NT2/D1 (cell line): Measurements from ENCODE around the gene CDH26.

Source experiments
- DNase-seq: peaks from one replicate; pipeline ENCODE4 v3.0.0-alpha.2; 2011; ENCODE audit warnings: low read depth, low spot score
- H3K27me3 ChIP-seq: 2 replicates; pipeline ENCODE4 v1.6.0; 2011; ENCODE audit warnings: mild to moderate bottlenecking; ENCODE audit not compliant: insufficient read length, insufficient read depth
- H3K36me3 ChIP-seq: 2 replicates; pipeline ENCODE4 v1.6.1; 2011; ENCODE audit warnings: mild to moderate bottlenecking, low read length, mixed read lengths; ENCODE audit not compliant: insufficient read depth, insufficient read length
- H3K4me1 ChIP-seq: 2 replicates; pipeline ENCODE4 v1.5.1; 2011; ENCODE audit not compliant: insufficient read depth, insufficient read length
- H3K4me3 ChIP-seq: 2 replicates; pipeline ENCODE4 v1.5.1; 2011; ENCODE audit warnings: low read depth; ENCODE audit not compliant: insufficient read length
- H3K9ac ChIP-seq: 2 replicates; pipeline ENCODE4 v1.6.0; 2011; ENCODE audit warnings: low read depth; ENCODE audit not compliant: insufficient read length
- H3K9me3 ChIP-seq: 2 replicates; pipeline ENCODE4 v1.5.1; 2011; ENCODE audit warnings: mild to moderate bottlenecking, low read length; ENCODE audit not compliant: insufficient read depth
- SUZ12 ChIP-seq: IDR thresholded peaks from 2 replicates; pipeline ENCODE4 v1.6.1; 2011; ENCODE audit not compliant: insufficient read length, insufficient read depth; ENCODE audit errors: extremely low read depth
- YY1 ChIP-seq: IDR thresholded peaks from 2 replicates; pipeline ENCODE4 v1.6.1; 2011; ENCODE audit not compliant: insufficient read length, insufficient read depth
- ZNF274 ChIP-seq: IDR thresholded peaks from 2 replicates; pipeline ENCODE4 v1.6.1; 2011; ENCODE audit warnings: mild to moderate bottlenecking, low read depth, low read length

CDH26 gene

GRCh38 chr20:59940956-59941294 is 17.3 kb upstream of the CDH26 start:
- DNase-seq: no peak
- Histone ChIP-seq H3K9me3 (peaks cover 6% of the 10 kb centered on the region; the same call in 1 of the 2 replicates), H3K4me1 (peaks cover 7% of the 10 kb centered on the region), H3K4me3 (peak overlapping the region; percentile 74), H3K9ac (peak overlapping the region; percentile 96), H3K27me3 (peaks cover 8% of the 10 kb centered on the region), H3K36me3 (peaks cover 38% of the 10 kb centered on the region)
- no peak for TF ChIP-seq ZNF274
- TF ChIP-seq SUZ12: no peak
- no peak for TF ChIP-seq YY1

- no peak overlapping the region for H3K9ac ChIP-seq
- no peak overlapping the region for H3K4me3 ChIP-seq
- peaks cover 8% of the 10 kb centered on the region for H3K27me3 ChIP-seq
- peaks cover 6% of the 10 kb centered on the region; the same call in 1 of the 2 replicates for H3K9me3 ChIP-seq
- peaks cover 7% of the 10 kb centered on the region for H3K4me1 ChIP-seq
- TF ChIP-seq YY1 (no peak), ZNF274 (no peak), SUZ12 (no peak)
- peaks cover 38% of the 10 kb centered on the region for H3K36me3 ChIP-seq
- no peak for DNase-seq
Observed at GRCh38 chr20:59942245-59942644, 16.0 kb upstream of the CDH26 start.

- H3K4me3 ChIP-seq: no peak overlapping the region
- H3K27me3 ChIP-seq: no peaks in the 10 kb centered on the region
- no peaks in the 10 kb centered on the region for H3K4me1 ChIP-seq
- no peaks in the 10 kb centered on the region for H3K9me3 ChIP-seq
- TF ChIP-seq ZNF274 (no peak), YY1 (no peak), SUZ12 (no peak)
- H3K9ac ChIP-seq: no peak overlapping the region
- peaks cover 40% of the 10 kb centered on the region for H3K36me3 ChIP-seq
- DNase-seq: no peak
Observed at GRCh38 chr20:59944726-59945125, 13.5 kb upstream of the CDH26 start.

GRCh38 chr20:59945175-59945574 is 13.0 kb upstream of the CDH26 start:
- Histone ChIP-seq H3K27me3 (no peaks in the 10 kb centered on the region), H3K9me3 (no peaks in the 10 kb centered on the region), H3K36me3 (peaks cover 42% of the 10 kb centered on the region), H3K4me3 (no peak overlapping the region), H3K9ac (no peak overlapping the region), H3K4me1 (no peaks in the 10 kb centered on the region)
- no peak for DNase-seq
- TF ChIP-seq SUZ12 (no peak), YY1 (no peak), ZNF274 (no peak)

GRCh38 chr20:59945731-59946130 is 12.5 kb upstream of the CDH26 start:
- DNase-seq: no peak
- no peaks in the 10 kb centered on the region for H3K9me3 ChIP-seq
- H3K4me1 ChIP-seq: no peaks in the 10 kb centered on the region
- H3K4me3 ChIP-seq: no peak overlapping the region
- no peak for TF ChIP-seq YY1
- TF ChIP-seq ZNF274: no peak
- TF ChIP-seq SUZ12: no peak
- H3K9ac ChIP-seq: no peak overlapping the region
- no peaks in the 10 kb centered on the region for H3K27me3 ChIP-seq
- peaks cover 42% of the 10 kb centered on the region for H3K36me3 ChIP-seq

- Histone ChIP-seq H3K9ac (no peak overlapping the region), H3K9me3 (no peaks in the 10 kb centered on the region), H3K36me3 (peaks cover 37% of the 10 kb centered on the region), H3K4me3 (no peak overlapping the region), H3K4me1 (no peaks in the 10 kb centered on the region), H3K27me3 (no peaks in the 10 kb centered on the region)
- TF ChIP-seq YY1: no peak
- no peak for TF ChIP-seq ZNF274
- TF ChIP-seq SUZ12: no peak
- DNase-seq: no peak
Observed at GRCh38 chr20:59947376-59947775, 10.8 kb upstream of the CDH26 start.

GRCh38 chr20:59948212-59948611 is 10.0 kb upstream of the CDH26 start:
- no peak overlapping the region for H3K9ac ChIP-seq
- TF ChIP-seq ZNF274 (no peak), YY1 (no peak), SUZ12 (no peak)
- no peaks in the 10 kb centered on the region for H3K9me3 ChIP-seq
- no peak for DNase-seq
- H3K4me3 ChIP-seq: no peak overlapping the region
- no peaks in the 10 kb centered on the region for H3K4me1 ChIP-seq
- H3K36me3 ChIP-seq: peaks cover 29% of the 10 kb centered on the region
- no peaks in the 10 kb centered on the region for H3K27me3 ChIP-seq
